Smooth muscle cell of bladder (primary cell): Measurements from ENCODE around the gene LDHB. TPM values are rescaled to one million over a fixed set of nuclear protein-coding genes. Genes with fewer than 3 reads are reported as not detected.

Source experiments
- total RNA-seq: library from RNA; depleted of rRNA; stranded (reverse); fragments of >200 nt; gene quantifications from 2 replicates; pipeline ENCODE4 v1.2.3, GENCODE V29; 2014

The LDHB gene
- 722 and 725 TPM in 2 replicates for total RNA-seq

DNA sequence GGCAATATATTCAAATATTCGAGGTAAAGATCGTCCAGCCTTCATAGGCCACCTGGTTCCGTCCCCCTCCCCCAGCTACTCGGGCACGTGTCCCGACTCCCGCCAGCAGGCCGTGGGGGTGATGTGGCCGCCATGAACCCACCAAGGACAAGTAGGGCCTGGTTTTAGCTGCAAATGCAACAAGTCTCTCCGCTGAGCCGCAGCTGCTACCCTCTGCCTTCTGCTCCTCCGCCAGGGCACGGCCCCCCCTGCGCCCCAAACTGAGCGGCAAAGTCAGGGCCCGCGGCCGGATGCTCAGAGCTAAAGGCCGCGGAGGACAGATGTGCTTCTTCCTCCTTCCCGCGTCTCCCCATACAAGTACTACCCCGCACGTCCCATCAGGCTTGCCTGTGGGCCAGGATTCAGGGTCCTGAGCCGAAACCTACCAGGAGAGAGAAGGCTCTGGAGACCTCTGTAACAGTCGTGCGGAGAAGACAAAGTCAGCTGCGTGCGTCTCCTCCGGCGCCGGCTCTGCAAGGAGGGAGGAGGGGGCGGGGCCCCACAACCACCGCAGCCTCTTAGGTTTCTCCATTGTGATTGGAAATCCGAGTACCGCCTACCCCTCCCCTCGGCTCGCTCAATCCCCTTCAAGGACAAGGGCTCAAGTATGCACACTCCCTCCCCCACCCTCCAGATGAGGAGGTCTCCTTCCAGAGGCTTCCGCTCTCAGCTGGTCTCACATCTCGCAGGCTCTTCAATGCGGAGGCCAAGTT lies at the start of gene LDHB:
Gene LDHB (minus strand): TSS at position 517 of the 752 bp plus-strand sequence. CDS start 3,171 bp downstream, outside the sequence.

DNA sequence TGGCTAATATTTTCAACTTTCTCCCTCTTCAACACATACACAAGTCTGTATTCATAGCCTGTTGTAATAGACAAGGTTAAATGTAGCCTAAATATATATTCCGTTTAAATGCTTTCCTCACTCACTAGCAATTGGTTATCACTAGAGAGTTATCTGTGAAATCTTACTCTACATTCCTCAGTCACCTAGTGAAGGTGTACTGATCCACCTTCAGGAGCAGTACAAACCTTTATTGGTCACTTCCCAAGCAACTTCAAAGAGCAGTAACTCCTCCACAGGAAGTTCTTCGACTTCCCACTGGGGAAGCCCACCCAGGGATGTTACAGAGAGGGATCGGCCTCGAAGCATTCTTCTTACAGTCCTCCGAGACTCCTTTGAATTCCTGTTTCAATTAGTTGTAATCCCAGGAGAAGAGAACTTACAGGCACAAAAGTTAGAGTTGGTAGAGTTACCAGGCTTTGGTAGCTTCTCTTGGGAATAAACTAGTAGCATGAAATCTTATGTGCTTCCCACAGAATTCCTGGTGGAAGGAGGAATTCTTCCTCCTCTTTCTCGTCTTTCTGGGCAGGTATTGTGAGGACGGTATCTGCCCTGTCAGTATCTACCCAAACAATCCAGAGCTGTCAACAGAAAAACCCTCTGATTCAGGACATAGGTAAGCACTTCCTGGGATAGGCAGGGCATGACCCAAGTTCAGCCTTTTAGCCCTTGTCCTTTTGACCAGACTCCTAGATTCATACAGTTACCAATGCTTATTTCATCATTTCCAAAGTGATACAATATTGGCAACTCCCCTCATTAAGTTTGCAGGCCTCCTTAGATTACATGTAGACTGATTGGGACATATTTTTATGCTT lies 53.2 kb downstream of the LDHB start, which contains the start of gene GYS2:
Gene GYS2 (minus strand): TSS at position 603 of the 857 bp plus-strand sequence. CDS start 255 bp downstream, at position 348.

Other genes with a start within 250 kb of the LDHB start
- 10.1 and 12.4 TPM in 2 replicates for gene PYROXD1, start 220.2 kb downstream of the LDHB start, total RNA-seq
- gene RECQL, start 156.2 kb downstream of the LDHB start, total RNA-seq, result 46.8 and 51.5 TPM in 2 replicates
- gene GOLT1B, start 156.1 kb downstream of the LDHB start, total RNA-seq, result 49.6 and 56.8 TPM in 2 replicates
- gene SPX, start 131.5 kb downstream of the LDHB start, total RNA-seq, result under 0.01 and 0.18 TPM in 2 replicates
- gene GYS2, start 53.0 kb downstream of the LDHB start, total RNA-seq, result not detected in 2 replicates
- 10.8 and 19.8 TPM in 2 replicates for gene KCNJ8, start 116.9 kb upstream of the LDHB start, total RNA-seq